ENCODE measurements around the gene TNRC6A.
"Not testable (repeated sequence)": the region's sequence is repeated elsewhere in the genome, so short reads cannot be mapped to it uniquely, and the experiment has no call there.

The TNRC6A gene

GRCh38 chr16:24761526-24761925, 32.1 kb downstream of the TNRC6A start:
- no peak for DNase-seq

- DNase-seq, result no peak
These were observed 35.5 kb downstream of the TNRC6A start for GRCh38 chr16:24764916-24765315.

- no peak for DNase-seq
These were observed 36.6 kb downstream of the TNRC6A start for GRCh38 chr16:24766057-24766456.

- no peak for DNase-seq
These were observed 40.4 kb downstream of the TNRC6A start for GRCh38 chr16:24769806-24770205.

GRCh38 chr16:24771132-24771778, 41.8 kb downstream of the TNRC6A start:
- no peak for DNase-seq

GRCh38 chr16:24771779-24772157, 42.3 kb downstream of the TNRC6A start:
- no peak for DNase-seq

GRCh38 chr16:24773771-24774427, 44.4 kb downstream of the TNRC6A start:
- no peak for DNase-seq

GRCh38 chr16:24774510-24774909, 45.1 kb downstream of the TNRC6A start:
- DNase-seq, result no peak

- DNase-seq, result no peak
These were observed 46.0 kb downstream of the TNRC6A start for GRCh38 chr16:24775455-24775854.

GRCh38 chr16:24776501-24777220, 47.2 kb downstream of the TNRC6A start:
- no peak for DNase-seq

- no peak for DNase-seq
These were observed 49.2 kb downstream of the TNRC6A start for GRCh38 chr16:24778671-24779070.

- DNase-seq, result no peak
These were observed 51.8 kb downstream of the TNRC6A start for GRCh38 chr16:24781256-24781655.

GRCh38 chr16:24784121-24784520, 54.7 kb downstream of the TNRC6A start:
- DNase-seq, result no peak

GRCh38 chr16:24789881-24790280, 60.4 kb downstream of the TNRC6A start:
- no peak for DNase-seq

- no peak for DNase-seq
These were observed 71.1 kb downstream of the TNRC6A start for GRCh38 chr16:24800586-24800985.

GRCh38 chr16:24801761-24802302, 72.4 kb downstream of the TNRC6A start:
- DNase-seq, result no peak

GRCh38 chr16:24805484-24805883, 76.0 kb downstream of the TNRC6A start:
- no peak for DNase-seq

- DNase-seq, result no peak
These were observed 77.8 kb downstream of the TNRC6A start for GRCh38 chr16:24807301-24807700.

- DNase-seq, result no peak
These were observed 81.7 kb downstream of the TNRC6A start for GRCh38 chr16:24810951-24811843.

- not testable (repeated sequence) for DNase-seq
These were observed 83.4 kb downstream of the TNRC6A start for GRCh38 chr16:24812813-24813212.

GRCh38 chr16:24815021-24815420, 85.6 kb downstream of the TNRC6A start:
- DNase-seq, result no peak

GRCh38 chr16:24816688-24817087, 87.2 kb downstream of the TNRC6A start:
- no peak for DNase-seq
